HL-60 (cell line): Measurements from ENCODE around the gene MXD1.

ENCODE experiments used
- DNase-seq, 2 experiments: peaks; one replicate each; pipeline ENCODE4 v3.0.0-alpha.2; 2010 to 2020; ENCODE audit warnings: low read depth in 1 of 2, low spot score in 1 of 2
- H3K27ac ChIP-seq: fragments of 250-450 bp; sonication (Bioruptor Pico); replicated peaks from 2 replicates; pipeline ENCODE4 v1.5.1; 2020; ENCODE audit warnings: mild to moderate bottlenecking, moderate library complexity
- H3K27me3 ChIP-seq: fragments of 250-450 bp; sonication (Bioruptor Pico); 2 replicates; pipeline ENCODE4 v1.5.1; 2021; ENCODE audit warnings: mild to moderate bottlenecking, moderate library complexity; ENCODE audit not compliant: insufficient read depth, poor library complexity, severe bottlenecking
- H3K4me3 ChIP-seq: replicated peaks from 2 replicates; pipeline ENCODE4 v1.5.1; 2011; ENCODE audit warnings: mild to moderate bottlenecking, control low read depth, low read length; ENCODE audit not compliant: insufficient read depth
- CTCF ChIP-seq: IDR thresholded peaks from one replicate; pipeline ENCODE4 v1.5.1; 2011; ENCODE audit warnings: low read length, control low read depth, inconsistent platforms; ENCODE audit not compliant: insufficient read depth
- GABPA ChIP-seq: IDR thresholded peaks from 2 replicates; pipeline ENCODE4 v1.6.1; 2012; ENCODE audit warnings: low read depth
- POLR2AphosphoS5 ChIP-seq: IDR thresholded peaks from 2 replicates; pipeline ENCODE4 v1.6.1; 2012; ENCODE audit warnings: low read depth
- REST ChIP-seq: IDR thresholded peaks from 2 replicates; pipeline ENCODE4 v1.6.1; 2012; ENCODE audit warnings: low read depth; ENCODE audit not compliant: insufficient replicate concordance
- SPI1 ChIP-seq: IDR thresholded peaks from 2 replicates; pipeline ENCODE4 v1.6.1; 2012; ENCODE audit warnings: low read depth, mild to moderate bottlenecking, borderline replicate concordance

MXD1 gene

GRCh38 chr2:69946351-69947324, 31.7 kb downstream of the MXD1 start:
- DNase-seq = peak; percentile 38 to 85
- Histone ChIP-seq H3K4me3 (no peak overlapping the region), H3K27ac (peak overlapping the region; percentile 95), H3K27me3 (no peaks in the 10 kb centered on the region)
- TF ChIP-seq GABPA (no peak), SPI1 (peak; percentile 81; the same call in 1 of the 2 replicates), POLR2AphosphoS5 (peak; percentile 56; the same call in 1 of the 2 replicates)

- TF ChIP-seq SPI1 (no peak), GABPA (no peak), REST (no peak), CTCF (no peak), POLR2AphosphoS5 (no peak)
- no peak for DNase-seq
- H3K27ac ChIP-seq = peak overlapping the region; percentile 95
- no peak overlapping the region for H3K4me3 ChIP-seq
- no peaks in the 10 kb centered on the region for H3K27me3 ChIP-seq
These were observed 32.5 kb downstream of the MXD1 start for GRCh38 chr2:69947325-69947931.

DNA sequence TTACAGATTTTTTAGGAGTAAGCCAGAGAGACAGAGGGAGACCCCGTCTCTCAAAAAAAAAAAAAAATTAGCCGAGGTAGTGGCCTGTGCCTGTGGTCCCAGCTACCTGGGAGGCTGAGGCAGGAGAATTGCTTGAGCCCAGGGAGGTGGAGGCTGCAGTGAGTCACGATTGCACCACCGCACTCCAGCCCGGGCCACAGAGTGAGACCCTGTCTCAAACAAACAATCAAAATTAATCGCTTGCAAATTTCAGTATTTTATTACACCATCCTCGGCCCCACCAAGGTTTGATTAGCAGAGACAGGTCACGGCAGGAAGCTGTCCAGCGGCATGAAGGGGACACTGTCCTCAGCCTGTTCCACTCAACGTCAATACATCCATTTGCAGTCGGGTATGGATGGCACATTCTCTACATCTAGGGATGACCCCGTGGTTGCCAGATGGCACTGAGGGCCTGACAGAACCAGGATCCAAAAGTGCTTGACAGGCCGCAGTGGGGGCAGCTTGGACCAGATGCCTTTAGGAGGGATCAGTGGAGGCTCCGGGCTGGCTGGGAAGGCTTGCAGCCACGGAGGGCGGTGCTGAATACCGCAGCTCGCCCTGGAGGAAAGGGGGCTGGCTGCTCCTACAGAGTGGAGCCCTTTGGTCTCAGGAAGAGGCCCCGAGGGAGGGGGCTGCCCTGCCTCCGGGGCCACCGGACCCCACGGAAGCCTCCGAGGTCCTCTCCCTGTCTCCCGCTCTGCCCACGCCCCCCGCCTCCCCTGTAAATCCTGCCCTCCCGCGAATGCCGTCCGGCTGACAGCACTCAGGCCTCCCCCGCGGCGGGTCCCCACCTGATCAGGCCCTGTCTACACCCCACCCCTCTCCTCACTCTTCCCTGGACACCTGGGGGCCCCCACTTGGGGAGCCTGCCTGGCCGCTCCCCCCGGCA, 33.4 kb downstream of the MXD1 start:
- TF ChIP-seq SPI1 = no peak
- TF ChIP-seq REST = no peak
- no peak for TF ChIP-seq POLR2AphosphoS5
- TF ChIP-seq CTCF = no peak
- TF ChIP-seq GABPA = no peak
- DNase-seq = no peak
- H3K4me3 ChIP-seq = no peak overlapping the region

More for the DNA sequence above, 33.4 kb downstream of the MXD1 start:
- Histone ChIP-seq H3K27ac (peak overlapping the region; percentile 95), H3K27me3 (no peaks in the 10 kb centered on the region)
